ENCODE data around the gene CGN.

CGN gene

GRCh38 chr1:151511636-151512215 lies 539 bp downstream of the CGN start:
- H3K9ac ChIP-seq: peak overlapping the region; percentile 75
- H4K20me1 ChIP-seq: no peaks in the 10 kb centered on the region

GRCh38 chr1:151512326-151512725 lies 1.1 kb downstream of the CGN start:
- no peaks in the 10 kb centered on the region for H3K27me3 ChIP-seq
- H3K27ac ChIP-seq: no peak overlapping the region
- H3K9me3 ChIP-seq: no peaks in the 10 kb centered on the region
- H3K4me1 ChIP-seq: peaks cover 47% of the 10 kb centered on the region
- no peaks in the 10 kb centered on the region for H4K20me1 ChIP-seq
- H3K36me3 ChIP-seq: no peaks in the 10 kb centered on the region
- H3K4me3 ChIP-seq: peak overlapping the region; percentile 75
- no peak for TF ChIP-seq Cebpa-rat (IDR thresholded peaks at IDR 0.05)
- peak overlapping the region; percentile 93 for H3K4me2 ChIP-seq
- no peak overlapping the region for H3K9ac ChIP-seq

More at GRCh38 chr1:151511636-151512215, 539 bp downstream of the CGN start:
- Histone ChIP-seq H3K4me2 (peak overlapping the region; percentile 93), H3K9me3 (no peaks in the 10 kb centered on the region), H3K4me3 (peak overlapping the region; percentile 75), H3K36me3 (no peaks in the 10 kb centered on the region), H3K27me3 (no peaks in the 10 kb centered on the region), H3K27ac (0 out of 2 replicates have a peak overlapping the region, but pooled peaks have one; percentile 62), H3K4me1 (peaks cover 47% of the 10 kb centered on the region)
- no peak for TF ChIP-seq Cebpa-rat (IDR thresholded peaks at IDR 0.05)

GRCh38 chr1:151512801-151513625 lies 1.8 kb downstream of the CGN start:
- Histone ChIP-seq H3K9ac (no peak overlapping the region), H3K4me2 (peak overlapping the region; percentile 93), H3K36me3 (no peaks in the 10 kb centered on the region), H4K20me1 (no peaks in the 10 kb centered on the region), H3K9me3 (no peaks in the 10 kb centered on the region), H3K4me3 (no peak overlapping the region), H3K27ac (no peak overlapping the region), H3K27me3 (no peaks in the 10 kb centered on the region), H3K4me1 (peaks cover 47% of the 10 kb centered on the region)
- TF ChIP-seq Cebpa-rat (IDR thresholded peaks at IDR 0.05): no peak

GRCh38 chr1:151513626-151514121 lies 2.5 kb downstream of the CGN start:
- Histone ChIP-seq H3K4me2 (peak overlapping the region; percentile 93), H3K4me3 (no peak overlapping the region), H3K27me3 (no peaks in the 10 kb centered on the region), H3K36me3 (no peaks in the 10 kb centered on the region; the same call in 1 of the 2 replicates), H3K27ac (no peak overlapping the region), H3K9me3 (no peaks in the 10 kb centered on the region), H3K9ac (no peak overlapping the region), H3K4me1 (peaks cover 47% of the 10 kb centered on the region), H4K20me1 (no peaks in the 10 kb centered on the region)
- no peak for TF ChIP-seq Cebpa-rat (IDR thresholded peaks at IDR 0.05)

- Histone ChIP-seq H4K20me1 (no peaks in the 10 kb centered on the region), H3K4me2 (0 out of 2 replicates have a peak overlapping the region, but pooled peaks have one; percentile 3), H3K9me3 (no peaks in the 10 kb centered on the region), H3K36me3 (no peaks in the 10 kb centered on the region; the same call in 1 of the 2 replicates), H3K9ac (no peak overlapping the region), H3K27ac (no peak overlapping the region), H3K27me3 (no peaks in the 10 kb centered on the region), H3K4me3 (no peak overlapping the region), H3K4me1 (peaks cover 46% of the 10 kb centered on the region)
- no peak for TF ChIP-seq Cebpa-rat (IDR thresholded peaks at IDR 0.05)
These were observed 3.2 kb downstream of the CGN start for GRCh38 chr1:151514366-151514765.

- Histone ChIP-seq H4K20me1 (no peaks in the 10 kb centered on the region), H3K4me1 (peaks cover 37% of the 10 kb centered on the region), H3K36me3 (no peaks in the 10 kb centered on the region; the same call in 1 of the 2 replicates), H3K9me3 (no peaks in the 10 kb centered on the region), H3K27me3 (no peaks in the 10 kb centered on the region), H3K9ac (no peak overlapping the region), H3K4me2 (no peak overlapping the region), H3K27ac (no peak overlapping the region), H3K4me3 (no peak overlapping the region)
- no peak for TF ChIP-seq Cebpa-rat (IDR thresholded peaks at IDR 0.05)
These were observed 4.1 kb downstream of the CGN start for GRCh38 chr1:151515265-151515664.

GRCh38 chr1:151516031-151516511 lies 4.9 kb downstream of the CGN start:
- no peaks in the 10 kb centered on the region for H4K20me1 ChIP-seq
- H3K36me3 ChIP-seq: no peaks in the 10 kb centered on the region; the same call in 1 of the 2 replicates
- no peak overlapping the region for H3K9ac ChIP-seq
- H3K4me1 ChIP-seq: peaks cover 32% of the 10 kb centered on the region
- TF ChIP-seq Cebpa-rat (IDR thresholded peaks at IDR 0.05): no peak
- no peaks in the 10 kb centered on the region for H3K9me3 ChIP-seq
- no peak overlapping the region for H3K4me2 ChIP-seq
- H3K4me3 ChIP-seq: no peak overlapping the region
- no peak overlapping the region for H3K27ac ChIP-seq
- H3K27me3 ChIP-seq: no peaks in the 10 kb centered on the region

- H3K9me3 ChIP-seq: no peaks in the 10 kb centered on the region
- H3K27me3 ChIP-seq: no peaks in the 10 kb centered on the region
- H3K4me3 ChIP-seq: no peak overlapping the region
- no peak for TF ChIP-seq Cebpa-rat (IDR thresholded peaks at IDR 0.05)
- H3K27ac ChIP-seq: no peak overlapping the region
- H3K4me2 ChIP-seq: no peak overlapping the region
- H3K9ac ChIP-seq: no peak overlapping the region
- H3K36me3 ChIP-seq: no peaks in the 10 kb centered on the region; the same call in 1 of the 2 replicates
- H3K4me1 ChIP-seq: peaks cover 17% of the 10 kb centered on the region
- no peaks in the 10 kb centered on the region for H4K20me1 ChIP-seq
These were observed 7.2 kb downstream of the CGN start for GRCh38 chr1:151518431-151518830.

- H3K27me3 ChIP-seq: no peaks in the 10 kb centered on the region
- no peaks in the 10 kb centered on the region for H4K20me1 ChIP-seq
- H3K4me3 ChIP-seq: no peak overlapping the region
- H3K9ac ChIP-seq: no peak overlapping the region
- no peak overlapping the region for H3K27ac ChIP-seq
- H3K9me3 ChIP-seq: no peaks in the 10 kb centered on the region
- H3K4me2 ChIP-seq: no peak overlapping the region
- no peak for TF ChIP-seq Cebpa-rat (IDR thresholded peaks at IDR 0.05)
- H3K36me3 ChIP-seq: no peaks in the 10 kb centered on the region; the same call in 1 of the 2 replicates
- peaks cover 17% of the 10 kb centered on the region for H3K4me1 ChIP-seq
These were observed 7.7 kb downstream of the CGN start for GRCh38 chr1:151518936-151519335.

GRCh38 chr1:151519667-151520066 lies 8.5 kb downstream of the CGN start:
- Histone ChIP-seq H3K4me3 (no peak overlapping the region), H4K20me1 (no peaks in the 10 kb centered on the region), H3K36me3 (no peaks in the 10 kb centered on the region; the same call in 1 of the 2 replicates), H3K27ac (no peak overlapping the region), H3K4me1 (peaks cover 16% of the 10 kb centered on the region), H3K9ac (no peak overlapping the region), H3K27me3 (no peaks in the 10 kb centered on the region), H3K9me3 (no peaks in the 10 kb centered on the region), H3K4me2 (no peak overlapping the region)
- TF ChIP-seq Cebpa-rat (IDR thresholded peaks at IDR 0.05): no peak
